Activated gamma-delta T cell treated with Interleukin-2 at 50 U/mL for 16 hours (primary cell): ENCODE data around the gene ZPLD1.

ENCODE experiments used
- DNase-seq: peaks from one replicate; pipeline ENCODE4 v3.0.0-alpha.2; 2020

ZPLD1 gene

DNA sequence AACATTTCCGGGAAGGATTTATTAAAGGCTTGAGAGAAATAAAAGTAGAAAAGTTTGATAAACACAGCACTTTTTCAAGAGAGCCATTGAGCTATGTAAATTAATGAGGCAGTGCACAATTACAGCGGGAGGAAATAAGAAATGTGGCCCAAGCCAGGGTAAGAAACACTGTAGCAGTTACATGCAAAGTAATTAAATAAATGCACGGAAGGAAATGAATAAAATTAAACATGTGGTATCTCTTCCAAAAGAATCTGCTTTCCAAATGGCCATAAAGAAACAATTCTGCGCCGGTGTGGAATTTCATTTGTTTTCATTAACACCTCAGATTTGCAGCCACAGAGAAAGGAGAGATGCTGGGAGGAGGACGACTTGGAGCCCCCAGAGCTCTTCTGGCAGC is 35.3 kb downstream of the ZPLD1 start:
- no peak for DNase-seq

DNA sequence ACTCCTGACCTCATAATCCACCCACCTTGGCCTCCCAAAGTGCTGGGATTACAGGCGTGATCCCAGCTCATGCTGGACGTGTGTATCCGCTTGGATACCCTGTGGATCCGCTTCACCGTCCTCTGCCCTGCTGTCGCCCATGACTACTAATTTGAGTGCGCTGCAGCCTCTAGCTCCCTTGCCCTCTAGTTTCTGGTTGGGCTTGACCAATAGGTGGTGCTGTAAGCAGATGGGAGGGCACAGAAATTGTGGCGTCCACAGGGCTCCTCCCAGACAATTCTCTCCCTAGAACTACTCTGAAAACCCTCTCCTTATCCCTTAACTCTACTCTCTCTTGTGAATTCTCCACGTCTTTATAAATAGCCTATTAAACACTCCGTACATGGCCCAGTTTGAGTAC is 36.2 kb downstream of the ZPLD1 start:
- no peak for DNase-seq

DNA sequence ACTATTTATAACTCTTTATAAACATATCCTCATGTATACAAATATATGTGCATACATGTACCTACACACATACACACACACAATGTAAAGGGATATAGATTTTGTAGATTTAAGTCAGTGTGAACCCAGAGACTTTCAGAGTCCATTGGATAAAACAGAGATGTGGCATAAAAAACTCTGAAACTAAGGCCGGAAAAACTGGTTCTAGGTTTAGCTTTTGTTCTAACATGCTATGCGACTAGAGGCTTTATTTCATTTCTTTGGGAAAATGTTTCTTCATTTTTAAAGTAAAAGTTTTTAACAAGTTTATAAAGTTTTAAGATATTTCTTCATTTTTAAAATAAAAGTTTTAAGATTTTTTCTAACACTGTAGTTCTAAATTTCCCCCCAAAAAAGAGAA is 36.7 kb downstream of the ZPLD1 start:
- no peak for DNase-seq

DNA sequence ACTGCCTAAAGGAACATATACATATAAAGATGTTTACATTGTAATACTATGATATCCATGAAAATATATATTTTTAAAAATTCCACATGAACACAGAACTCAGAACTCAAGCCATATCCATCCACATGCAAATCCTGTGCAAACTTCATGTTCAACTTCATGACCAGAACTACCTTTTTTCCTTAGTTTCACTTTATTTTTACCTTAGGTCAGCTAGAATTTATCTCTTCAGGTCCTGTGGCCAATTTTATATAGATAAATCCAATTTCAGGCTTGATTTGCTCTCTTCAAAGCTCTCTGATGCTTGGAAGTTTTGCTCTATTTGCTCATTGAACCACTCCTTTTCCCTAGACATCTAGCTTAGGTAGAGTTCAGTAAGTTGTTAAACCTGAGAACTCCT is 38.8 kb downstream of the ZPLD1 start:
- no peak for DNase-seq

DNA sequence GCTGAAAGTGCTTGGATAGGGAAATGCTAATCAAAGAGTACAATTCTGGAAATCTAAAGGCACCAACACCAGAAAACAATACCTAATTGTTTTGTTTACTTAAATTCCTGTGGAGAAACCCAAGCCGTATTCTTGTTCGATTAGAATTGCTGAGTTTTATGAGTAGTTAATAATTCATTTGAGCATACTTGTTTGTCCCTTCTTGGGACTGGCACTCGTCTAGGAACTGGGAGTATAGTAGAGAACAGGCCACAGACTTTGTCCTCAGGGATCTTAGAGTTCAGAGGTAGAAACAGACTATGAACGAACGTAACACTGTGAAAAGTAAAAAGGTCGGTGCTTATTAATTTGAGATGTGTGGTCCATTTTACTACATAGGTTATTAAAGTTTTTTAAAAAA is 39.4 kb downstream of the ZPLD1 start:
- no peak for DNase-seq

DNA sequence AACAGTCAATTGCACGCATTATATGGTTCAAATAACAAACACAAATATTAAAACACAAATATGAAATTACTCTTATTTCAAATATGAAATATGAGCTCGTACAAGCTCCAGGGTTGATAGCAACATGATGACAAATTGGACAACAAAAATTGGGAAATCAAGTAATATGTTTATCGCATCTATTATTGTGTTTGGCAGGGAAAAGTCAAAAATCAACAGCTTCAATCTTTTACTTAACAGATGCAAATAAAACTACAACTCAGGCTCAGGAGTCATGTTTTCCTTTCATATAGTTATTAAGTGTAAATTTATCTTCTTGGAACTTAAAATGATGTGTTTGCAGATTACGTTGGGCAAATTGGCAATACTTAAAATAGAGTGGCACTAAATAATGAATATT is 41.4 kb downstream of the ZPLD1 start:
- DNase-seq = no peak

DNA sequence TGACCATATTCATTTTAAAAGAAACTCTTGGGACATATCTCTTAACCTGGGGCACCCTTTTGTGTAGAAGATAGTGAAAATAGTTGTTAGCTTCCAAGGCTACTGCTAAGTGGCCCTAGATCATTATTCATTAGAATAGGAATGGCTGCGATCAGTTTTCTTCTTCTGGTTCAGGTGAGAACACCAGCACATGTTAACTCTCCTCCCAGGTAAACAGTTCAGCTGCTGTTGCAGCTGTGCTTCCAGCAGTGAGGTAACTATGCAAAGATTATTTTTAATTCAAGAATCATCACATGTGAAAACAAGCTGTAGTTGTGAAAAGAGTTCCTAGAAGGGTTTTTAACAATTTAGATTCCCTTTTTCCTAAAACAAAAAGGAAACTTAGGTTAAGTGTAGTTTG is 43.3 kb downstream of the ZPLD1 start:
- no peak for DNase-seq

DNA sequence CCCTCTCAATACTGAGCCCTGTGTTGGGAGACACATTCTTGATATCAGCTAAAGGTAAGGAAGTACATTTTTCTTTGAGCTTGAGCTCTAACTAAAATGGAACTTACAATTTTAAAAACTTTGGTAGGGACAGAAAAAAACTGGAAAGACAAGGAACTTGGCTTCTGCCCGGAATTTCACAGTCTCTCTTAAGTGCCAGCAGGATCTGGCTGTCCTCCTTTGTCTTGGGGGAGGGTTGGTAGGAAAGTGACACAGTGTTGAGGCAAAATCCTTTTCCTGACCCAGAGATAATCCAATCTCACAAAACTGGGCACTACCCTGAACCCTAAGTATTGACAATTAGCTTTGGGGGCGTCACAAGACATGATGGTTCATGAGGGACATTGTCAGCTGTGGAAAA is 45.3 kb downstream of the ZPLD1 start:
- no peak for DNase-seq

DNA sequence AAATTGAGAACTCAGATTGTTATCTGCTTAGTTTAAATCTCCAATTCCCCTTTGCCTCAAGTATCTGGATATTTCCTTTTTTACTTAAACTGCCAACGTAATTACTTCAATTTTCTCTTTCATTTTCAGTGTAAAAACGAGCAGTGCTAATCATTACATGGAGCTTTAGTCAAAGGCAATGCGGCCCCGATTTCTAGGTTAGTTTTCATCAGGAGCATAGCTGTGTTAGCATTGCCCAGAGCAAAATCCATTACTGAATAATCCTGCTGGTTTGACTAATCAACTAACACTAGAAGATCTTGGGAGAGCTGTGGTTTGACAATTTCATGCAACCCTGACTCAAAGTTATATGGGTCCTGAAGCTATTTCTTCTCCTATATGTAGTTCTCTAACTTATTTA is 46.2 kb downstream of the ZPLD1 start:
- no peak for DNase-seq

DNA sequence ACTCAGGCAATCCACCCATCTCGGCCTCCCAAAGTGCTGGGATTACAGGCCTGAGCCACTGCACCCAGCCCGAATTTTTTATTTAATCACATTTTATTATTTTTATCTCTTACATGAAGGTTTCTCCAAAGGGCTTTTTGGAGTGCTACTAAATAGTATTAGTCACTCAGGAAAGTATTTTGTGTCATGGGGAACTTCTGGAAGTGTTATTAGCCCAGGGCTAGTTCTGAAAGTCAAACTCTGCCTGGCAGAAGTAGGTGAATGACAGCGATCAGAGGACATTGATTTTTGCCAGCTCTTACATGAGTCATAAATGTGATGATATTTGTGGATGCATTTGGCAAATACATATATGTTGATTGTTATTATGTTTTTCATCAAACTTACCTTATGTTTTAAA is 48.7 kb downstream of the ZPLD1 start:
- DNase-seq = no peak

DNA sequence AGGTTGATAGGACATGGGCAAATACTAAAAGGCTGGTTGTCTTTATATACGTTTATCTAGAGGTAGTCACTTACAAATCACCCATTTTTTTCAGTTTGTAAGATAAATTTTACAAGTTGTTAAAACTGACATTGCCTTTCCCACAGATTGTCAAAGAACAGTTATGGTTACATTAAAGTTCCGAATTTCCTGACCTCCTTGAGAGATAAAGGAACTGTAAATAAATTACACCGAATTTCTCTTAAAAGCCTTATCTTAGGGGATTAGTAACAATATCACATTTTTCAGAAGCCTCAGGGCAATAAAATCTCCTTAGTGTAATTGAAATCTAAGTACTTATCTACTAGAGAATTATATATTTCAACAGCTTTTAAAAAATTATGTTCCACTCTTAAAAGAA is 49.5 kb downstream of the ZPLD1 start:
- no peak for DNase-seq

DNA sequence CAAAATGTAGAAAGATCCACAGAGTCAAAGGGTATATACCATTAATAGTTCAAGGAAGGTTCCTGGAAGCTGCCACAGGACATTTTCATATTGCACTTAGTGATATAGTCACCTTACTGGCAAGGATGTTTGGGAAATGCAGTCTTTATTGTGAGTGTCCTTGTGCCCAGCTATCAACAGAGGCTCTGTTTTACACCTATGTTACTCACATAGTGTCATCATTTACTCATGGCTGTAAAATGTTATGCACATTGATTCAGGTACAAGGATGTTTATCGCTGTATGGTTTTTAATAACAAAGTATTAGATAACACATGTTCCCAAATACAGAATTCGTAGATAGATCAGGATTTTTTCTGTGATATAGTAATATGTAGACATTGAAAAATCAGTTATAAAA is 50.9 kb downstream of the ZPLD1 start:
- DNase-seq = no peak

DNA sequence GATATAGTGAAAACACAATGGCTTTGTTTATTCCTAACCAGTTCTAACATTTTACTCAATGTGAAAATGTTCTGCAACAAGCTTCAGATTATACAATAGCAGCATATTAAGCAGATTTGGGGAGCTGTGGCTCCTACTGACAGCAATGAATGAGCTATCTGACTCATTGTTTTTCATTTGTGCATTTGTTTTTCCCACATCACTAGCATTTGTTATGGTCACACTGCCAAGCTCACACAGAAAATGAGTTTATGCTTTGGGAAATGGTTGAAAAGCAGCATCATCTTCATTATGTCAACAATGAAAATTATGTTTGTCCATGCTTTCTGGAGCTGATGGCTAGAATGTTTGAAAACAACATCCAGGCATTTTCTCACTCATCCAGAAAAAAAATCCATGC is 53.5 kb downstream of the ZPLD1 start:
- DNase-seq = no peak

DNA sequence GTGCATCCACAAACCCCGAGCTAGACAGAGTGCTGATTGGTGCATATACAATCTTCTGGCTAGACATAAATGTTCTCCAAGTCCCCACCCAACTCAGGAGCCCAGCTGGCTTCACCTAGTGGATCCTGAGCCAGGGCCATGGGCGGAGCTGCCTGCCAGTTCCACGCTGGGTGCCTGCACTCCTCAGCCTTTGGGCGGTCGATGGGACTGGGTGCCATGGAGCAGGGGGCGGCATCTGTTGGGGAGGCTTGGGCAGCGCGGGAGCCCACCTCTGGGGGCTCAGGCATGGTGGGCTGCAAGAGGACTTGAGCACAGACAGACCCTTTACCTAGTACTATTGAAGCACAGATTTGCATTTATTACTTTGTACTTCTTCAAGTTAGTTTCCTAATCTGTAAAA is 57.5 kb downstream of the ZPLD1 start:
- no peak for DNase-seq

DNA sequence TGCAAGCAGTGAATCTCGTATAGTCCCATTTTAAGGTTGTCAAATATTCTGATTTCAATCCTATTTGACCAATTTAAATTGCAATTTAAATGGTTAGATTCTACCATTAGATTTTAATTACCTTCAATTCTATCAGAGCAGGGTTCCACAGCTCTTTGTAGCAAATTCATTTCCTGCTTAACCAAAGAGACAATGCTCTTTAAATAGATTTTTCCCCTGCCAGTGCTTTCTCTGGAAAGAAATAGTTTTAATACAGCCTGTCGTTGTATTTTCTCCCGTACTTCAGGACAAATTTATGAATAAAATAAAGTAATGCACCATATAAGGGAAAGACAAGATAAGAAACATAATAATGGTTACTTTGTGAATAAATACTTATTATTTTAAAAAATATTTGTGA is 62.8 kb downstream of the ZPLD1 start:
- DNase-seq = no peak

DNA sequence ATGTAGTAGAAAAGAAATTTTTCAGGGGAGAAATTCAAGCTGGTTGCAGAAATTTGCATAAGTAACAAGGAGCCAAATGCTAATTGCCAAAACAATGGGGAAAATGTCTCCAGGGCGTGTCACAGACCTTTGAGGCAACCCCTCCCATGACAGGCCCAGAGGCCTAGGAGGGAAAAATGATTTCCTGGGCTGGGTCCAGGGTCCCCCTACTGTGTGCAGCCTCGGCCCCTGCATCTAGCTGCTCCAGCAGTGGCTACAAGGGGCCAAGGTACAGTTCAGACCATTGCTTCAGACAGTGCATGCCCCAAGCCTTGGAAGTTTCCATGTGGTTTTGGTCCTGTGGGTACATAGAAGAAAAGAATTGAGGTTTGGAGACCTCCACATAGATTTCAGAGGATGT is 70.7 kb downstream of the ZPLD1 start:
- no peak for DNase-seq

DNA sequence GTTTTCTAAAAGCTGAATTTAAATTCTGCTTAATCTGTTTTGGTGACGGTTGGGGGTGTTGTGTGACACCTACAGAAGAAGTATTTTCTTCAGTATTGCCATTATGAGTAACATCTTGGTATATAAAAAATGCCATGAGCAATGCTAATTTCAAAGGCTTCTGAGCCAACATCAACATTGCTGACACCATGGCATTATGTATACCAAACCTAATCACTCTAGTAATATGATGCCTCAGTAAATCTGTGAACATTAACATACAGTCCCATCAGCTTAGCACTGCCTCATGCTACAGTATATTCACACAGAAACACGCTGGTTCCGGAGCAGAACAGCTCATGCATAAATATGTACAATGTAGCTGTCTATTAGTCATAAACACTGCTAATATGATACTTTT is 75.8 kb downstream of the ZPLD1 start:
- DNase-seq = no peak

DNA sequence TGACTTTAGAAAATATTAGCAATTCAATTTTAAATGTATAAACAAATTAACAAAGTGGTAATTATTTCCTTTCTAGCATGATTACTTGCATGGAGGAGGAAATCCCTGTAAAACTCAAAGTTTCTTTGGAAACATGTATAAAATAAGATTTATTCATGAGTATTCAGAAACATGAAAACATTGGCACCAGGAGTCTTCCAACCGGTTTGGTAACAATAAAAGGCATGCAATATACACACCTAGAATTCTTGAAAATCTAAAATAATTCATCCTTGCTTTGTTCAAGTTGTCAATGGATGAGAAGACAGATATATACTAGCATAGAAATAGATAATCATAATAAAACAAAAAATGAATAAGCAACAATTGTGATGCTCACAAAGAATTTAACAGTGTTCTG is 76.4 kb downstream of the ZPLD1 start:
- no peak for DNase-seq

DNA sequence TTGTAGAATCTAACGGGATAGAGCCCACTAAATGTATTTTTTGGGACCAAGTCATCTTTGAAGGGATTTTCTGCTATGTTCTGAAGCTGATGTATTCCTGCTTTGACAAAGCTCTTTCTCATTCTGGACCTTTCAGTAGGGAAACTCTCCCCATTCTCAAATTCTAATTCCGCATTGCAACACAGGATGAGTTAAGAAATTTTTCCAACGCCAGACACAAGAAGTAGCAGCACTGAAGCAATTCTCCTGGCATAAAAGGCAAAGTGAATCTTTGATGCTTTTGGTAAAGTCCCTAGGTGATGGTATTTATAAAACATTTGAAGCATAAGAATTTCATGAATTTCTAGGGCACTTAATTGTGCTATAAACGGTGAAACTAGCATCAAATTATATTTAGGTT is 76.8 kb downstream of the ZPLD1 start:
- DNase-seq = no peak

DNA sequence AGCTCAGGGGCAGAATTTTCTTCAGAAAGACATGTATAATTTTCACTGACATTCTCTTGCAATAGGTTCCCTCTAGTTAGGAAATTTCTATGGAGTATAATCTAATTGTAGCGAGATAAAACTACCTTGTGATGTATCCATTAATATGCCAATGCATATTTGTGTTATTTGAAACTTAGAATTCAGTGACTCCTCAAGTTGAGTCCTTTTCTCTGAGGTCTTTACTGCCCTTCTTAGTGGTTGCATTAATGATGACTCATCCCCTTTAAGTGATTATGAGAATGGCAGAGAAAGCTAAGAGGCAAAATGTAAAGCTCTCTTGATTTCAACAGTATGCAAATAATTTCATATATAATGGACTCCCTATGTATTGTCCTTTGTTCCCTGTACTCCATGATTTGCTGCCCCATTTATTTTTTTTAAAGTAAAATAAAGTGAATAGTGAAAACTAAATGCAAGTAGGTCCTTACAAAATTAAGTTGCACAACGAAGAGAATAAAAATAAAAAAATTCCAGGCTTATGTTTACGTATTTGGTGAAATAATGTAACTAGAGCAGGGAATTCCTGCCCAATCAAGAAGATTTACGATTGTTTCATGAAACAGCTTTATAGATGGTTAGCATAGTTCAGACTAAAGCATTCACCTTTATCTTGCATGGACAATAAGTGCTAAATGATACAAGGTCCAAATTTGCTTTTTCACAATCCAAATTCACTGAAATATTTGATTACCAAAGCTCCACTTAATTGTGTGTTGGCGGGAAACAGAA is 78.1 kb downstream of the ZPLD1 start:
- DNase-seq = no peak

DNA sequence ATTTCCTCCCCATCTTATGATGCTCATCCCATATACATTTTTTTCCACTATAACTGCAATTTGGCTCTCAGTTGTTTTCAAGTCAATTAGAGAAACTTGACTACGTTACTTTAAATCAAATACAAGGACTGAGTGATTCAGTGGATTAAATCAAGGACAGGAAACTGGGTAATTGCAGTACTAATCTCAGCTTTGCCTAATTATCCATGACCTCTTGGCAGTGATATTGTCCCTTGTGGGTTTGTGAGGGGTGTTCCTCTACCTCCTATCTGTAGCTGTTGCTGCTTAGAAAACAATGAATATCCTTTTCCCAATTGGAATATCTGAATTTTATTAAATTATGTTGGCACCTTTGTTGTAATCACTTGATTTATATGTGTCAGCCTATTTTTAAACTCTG is 79.4 kb downstream of the ZPLD1 start:
- no peak for DNase-seq

DNA sequence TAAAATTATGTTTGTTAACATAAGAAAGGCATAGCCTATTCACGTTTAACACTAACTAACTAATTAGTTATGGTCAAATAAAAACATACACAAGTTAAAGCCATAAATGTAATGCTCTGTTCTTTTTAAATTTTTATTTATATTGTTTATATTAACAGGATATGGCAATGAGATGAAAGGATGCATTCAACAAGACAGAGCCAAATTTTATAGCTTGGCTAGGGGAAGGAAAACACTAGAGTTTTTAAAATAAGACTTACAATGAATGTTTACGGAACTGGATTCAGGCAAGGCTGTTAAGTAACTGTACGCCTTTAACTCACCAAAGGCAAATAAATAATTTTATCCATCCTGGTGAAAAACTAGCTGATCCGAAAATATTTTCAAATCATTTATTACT is 86.4 kb downstream of the ZPLD1 start:
- DNase-seq = no peak

DNA sequence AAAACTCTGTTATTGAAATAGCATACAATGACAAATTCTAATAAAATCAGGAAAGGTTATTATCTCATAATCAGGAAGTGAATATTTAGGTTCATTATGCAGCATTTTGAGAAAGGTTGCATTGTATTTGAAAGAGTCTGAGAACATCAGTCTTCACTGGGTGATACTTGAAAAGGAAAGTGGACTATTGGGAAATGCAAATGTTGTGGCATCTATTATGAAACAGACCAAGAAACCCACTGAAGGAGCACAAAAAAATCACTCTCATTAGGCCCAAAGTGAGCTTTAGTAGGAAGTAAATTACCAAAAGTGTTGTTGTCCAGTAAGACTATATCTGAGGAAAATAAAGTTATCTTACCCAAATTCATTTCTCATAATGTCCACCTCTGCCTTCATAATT is 90.8 kb downstream of the ZPLD1 start:
- DNase-seq = no peak

DNA sequence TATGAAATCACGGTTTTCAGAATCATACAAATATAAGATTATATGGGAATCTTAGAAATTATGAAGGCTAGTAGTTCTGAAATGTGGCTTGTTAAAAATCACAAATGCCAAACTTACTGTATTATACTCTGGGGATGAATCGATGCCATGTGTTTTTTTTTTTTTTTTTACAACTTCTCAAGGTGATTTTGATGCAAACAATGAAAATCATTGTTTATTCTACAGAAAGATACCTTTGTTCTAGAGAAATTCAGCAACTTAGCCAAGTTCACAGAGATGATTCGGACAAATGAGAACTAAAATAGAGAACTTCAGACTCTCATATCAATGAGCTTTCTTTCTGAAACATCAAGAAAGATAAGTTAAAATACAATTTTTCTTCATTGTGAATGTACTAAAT is 92.0 kb downstream of the ZPLD1 start:
- no peak for DNase-seq

DNA sequence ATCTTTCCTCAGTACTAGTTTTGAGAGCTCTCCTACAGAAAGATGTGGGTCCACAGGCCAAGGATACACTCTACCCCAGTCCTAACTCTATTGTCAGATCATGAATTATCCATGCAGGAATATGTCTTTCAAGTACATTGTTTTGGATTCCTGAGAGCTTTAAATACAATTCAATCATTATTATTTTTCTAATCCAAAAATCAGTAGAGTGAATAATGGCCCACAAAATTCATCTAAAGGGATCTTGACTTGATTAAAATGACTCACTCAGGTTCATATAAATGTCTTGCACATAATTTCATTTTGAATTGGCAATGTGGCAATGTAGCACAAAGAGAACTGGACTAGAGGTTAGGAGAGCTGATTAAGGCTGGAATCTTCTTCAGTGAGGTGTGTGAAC is 93.9 kb downstream of the ZPLD1 start:
- DNase-seq = no peak
